OCI-LY1 (cell line): ENCODE results near the gene STK17B.

Source experiments
- CTCF ChIP-seq: fragments of 200-600 bp; sonication (generic), shearing (Covaris generic); IDR thresholded peaks from 2 replicates; pipeline ENCODE4 v1.5.1; 2017; ENCODE audit warnings: mild to moderate bottlenecking, antibody characterized with exemption, low read length, moderate library complexity, mixed read lengths
- EZH2 ChIP-seq: fragments of 200-600 bp; sonication (generic), shearing (Covaris generic); IDR thresholded peaks from 2 replicates; pipeline ENCODE4 v1.8.0; 2017; ENCODE audit warnings: borderline replicate concordance, mixed run types, mild to moderate bottlenecking, antibody characterized with exemption, low read length, moderate library complexity, mixed read lengths

- TF ChIP-seq CTCF (no peak), EZH2 (no peak)
These were observed 31.2 kb downstream of the STK17B start for GRCh38 chr2:196140213-196140612.
